NCI-H82 (cell line): ENCODE measurements around the gene ZFHX2.
A peak's percentile ranks its signal among the peaks of the same experiment; 100 is the strongest.

Experiments used
- DNase-seq: peaks from one replicate; lab custom pipeline; 2025; lab: John Stamatoyannopoulos, UW

The ZFHX2 gene

DNA sequence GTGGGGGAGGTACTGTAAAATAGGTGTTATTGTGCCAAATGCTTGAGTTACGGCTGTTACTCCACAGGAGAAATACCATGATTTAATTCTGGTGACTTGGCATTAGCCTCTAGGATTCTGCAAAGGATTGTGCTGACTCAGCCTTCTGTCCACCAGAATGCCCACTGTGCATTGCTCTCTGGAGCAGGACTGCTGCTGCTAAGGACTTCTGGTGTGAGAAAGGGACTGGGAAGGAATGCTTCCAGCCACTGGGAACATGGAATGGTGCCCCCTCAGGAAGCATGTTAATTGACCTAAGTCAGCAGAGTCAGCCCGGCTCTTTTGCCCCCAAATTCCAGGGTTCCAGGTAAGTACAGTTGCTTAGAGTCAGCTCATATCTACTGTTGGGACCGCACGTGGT lies 32.9 kb downstream of the ZFHX2 start:
- DNase-seq = no peak

DNA sequence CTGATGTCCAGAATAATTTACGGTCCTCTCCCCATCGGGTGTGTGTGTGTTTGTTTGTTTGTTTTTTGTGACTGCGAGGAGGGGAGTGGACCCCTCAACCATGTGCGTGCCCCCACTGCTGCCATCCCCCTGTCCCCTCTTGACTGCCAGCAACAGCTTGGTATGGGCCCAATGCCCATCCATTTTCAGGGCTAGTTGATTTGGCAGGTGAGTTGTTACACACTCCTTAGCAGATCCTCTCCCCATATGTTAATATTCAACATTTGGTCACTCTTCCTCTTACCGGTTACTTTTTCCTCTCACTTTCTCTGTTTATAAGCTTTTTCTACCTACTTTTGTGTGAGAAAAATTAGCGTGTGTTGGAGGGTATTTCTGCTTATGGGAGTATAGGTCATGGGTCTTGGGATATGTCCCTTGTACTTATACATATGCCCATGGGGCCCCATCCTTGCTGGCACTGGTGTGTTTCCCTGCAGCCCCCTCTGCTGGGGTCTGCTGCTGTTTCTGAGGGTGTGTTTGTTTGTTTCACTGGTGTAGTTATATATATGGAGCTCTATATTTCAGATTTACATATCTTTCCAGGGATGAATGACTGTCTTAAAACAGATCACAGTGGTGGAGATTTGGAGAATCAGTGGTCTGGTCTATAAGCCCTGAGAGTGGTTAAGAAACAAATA lies 33.8 kb downstream of the ZFHX2 start:
- DNase-seq = peak; percentile 33

DNA sequence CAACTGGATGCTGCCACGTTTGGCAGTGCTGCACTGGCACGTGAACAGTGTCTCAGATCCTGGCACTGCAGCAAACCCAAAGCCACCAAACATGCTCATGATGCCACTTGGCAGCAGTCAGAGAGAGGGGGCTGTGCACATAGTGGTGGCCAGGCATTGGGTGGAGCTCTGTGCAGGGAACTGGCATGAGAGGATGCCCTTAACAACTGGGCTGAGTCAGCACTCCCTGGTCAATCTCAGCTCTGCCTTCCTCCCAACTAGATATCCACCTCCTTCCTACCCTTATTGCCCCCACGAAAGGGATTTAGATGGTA lies 37.0 kb downstream of the ZFHX2 start:
- DNase-seq = no peak

DNA sequence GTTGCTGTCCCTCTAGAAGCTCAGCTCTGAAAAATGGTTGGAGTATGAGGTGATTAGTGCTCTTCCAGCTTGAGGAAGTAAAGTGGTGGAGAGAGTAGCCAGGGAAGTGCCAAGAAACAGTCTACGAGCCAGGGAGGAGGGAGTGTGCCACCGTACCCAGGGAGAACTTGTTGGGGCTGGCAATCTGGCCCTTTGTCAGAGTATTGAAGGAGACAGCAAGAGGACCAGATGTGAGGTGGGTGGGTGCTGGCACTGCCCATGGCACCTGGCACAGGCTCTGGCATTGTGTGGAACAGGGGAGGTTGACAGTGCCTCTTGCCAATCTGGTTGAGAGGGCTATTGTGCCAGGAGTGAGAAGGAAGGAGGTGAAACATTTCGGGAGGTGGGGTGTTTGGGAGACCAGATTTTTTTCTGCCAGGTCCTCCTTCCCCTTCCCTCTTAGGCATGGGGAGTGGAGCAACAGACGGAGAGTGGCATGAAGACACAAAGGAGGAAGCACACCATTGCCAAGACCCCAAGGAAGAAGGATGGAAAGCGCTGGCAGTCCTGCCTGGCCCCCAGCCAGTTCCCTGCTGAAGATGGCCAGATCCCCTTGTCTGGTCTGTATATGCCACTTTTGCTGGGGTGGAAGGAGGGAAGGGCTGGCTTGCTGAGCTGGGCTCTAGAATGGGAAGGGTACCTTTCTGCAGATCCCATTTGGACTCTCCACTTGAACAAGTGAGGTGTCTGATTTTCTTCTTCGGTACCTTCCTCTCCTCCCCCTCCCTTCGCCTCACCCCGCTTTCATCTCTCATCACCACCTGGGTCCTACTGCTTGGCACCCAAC lies 37.5 kb downstream of the ZFHX2 start:
- DNase-seq = no peak

DNA sequence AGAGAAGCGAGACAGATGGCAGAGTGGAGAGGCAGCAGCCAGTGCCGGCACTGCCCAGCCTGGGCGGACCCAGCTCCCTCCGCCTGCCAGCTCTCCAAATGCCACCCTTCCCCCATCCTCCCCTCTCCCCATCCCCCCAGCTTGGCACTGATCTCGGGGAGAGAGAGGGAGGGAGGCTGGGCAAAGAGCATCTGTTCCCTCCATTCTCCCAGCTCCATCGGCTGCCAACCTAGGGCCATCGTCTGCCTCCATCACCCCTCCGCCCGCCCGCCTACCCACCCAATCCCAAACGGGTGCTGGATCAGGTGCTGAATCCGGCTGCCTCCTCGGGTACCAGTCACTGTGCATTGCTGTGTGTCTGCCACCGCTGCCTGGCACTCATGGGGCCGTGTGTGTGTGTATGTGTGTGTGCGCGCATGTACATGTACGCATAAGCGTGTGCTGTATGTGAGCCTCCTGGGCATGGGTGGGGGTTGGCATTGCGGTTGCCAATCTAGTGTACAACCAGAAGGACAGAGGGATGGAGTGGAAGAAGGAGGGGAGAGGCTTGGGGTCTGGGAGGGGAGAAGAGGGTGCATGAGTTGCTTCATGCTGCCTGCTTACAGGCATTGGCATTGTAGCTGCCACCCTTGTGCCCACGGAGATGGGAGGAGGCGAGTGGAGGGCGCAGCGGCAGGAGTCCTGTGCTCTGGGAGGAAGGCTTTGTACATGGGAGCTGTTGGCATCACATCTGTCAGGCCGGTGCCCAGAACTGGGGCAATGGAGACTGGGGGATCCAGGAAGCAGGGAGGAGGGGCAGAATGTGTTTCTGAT lies 38.4 kb downstream of the ZFHX2 start:
- no peak for DNase-seq

DNA sequence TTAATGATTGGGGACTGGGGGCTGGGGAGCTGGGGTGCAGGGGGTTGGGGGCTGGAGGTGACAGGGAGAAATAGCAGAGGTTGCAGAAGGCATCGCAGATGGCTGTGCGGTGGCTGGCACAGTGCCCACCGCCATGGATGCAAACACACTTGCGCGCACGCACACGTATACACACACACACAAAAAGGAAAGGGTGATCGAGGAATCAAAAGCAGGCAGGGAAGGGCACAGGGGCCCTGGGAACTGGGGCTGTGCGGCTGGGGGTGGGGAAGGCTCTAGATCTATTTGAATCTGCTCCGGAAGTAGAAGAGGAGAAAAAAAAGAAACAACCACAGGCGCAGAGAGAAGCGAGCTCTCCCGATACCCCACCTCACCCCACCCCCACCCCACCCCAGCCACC lies 39.4 kb downstream of the ZFHX2 start:
- peak; percentile 19 for DNase-seq

DNA sequence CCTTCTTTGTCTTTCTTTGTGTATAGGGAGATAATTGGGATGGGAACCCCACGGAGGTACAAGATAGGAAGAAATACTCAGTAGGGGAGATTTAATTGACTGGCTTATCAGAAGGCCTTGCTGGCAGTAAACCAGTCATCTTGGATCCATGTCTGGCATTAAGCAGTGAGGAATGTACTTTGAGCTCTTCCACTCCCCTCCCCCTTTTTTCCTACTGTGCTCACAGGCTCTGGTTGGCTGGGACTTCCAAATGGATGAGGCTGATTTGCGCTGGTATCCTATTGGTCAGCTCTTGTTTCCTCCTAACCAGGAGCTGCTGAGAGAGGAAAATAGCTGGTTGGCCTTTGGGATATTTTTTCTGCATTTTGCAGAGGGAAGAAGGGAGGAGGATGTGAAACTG lies 57.3 kb downstream of the ZFHX2 start:
- DNase-seq = peak; percentile 21

DNA sequence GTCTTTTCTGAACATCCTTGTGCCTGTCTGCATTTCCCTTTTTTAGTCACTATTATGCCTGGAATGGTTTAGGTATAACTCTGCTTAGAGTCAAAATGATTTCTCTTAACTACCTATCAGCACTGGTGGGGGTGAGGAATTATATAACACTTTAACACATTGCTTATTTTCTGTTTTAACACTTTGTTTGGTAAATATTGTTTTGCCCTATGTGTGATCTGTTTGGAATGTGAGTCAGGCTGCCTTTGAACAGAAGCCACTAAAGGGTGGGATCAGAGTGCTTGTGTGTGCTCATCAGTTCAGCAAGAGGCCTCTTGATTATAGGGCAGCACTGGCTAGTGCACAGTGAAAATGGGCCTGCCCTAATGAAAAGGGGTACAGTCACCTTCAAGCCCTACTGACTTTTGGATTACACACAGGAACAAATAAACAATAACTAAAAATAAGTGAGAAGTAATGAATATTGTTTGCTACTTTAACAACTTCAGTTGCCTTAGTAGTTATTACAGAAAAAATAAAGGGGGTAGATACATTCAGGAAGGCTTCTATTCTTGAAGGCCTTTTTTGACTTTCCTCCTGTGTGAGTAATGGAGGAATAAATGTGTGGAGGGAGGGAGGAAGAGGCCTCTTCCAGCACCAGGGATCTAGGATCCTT lies 58.8 kb downstream of the ZFHX2 start:
- no peak for DNase-seq

DNA sequence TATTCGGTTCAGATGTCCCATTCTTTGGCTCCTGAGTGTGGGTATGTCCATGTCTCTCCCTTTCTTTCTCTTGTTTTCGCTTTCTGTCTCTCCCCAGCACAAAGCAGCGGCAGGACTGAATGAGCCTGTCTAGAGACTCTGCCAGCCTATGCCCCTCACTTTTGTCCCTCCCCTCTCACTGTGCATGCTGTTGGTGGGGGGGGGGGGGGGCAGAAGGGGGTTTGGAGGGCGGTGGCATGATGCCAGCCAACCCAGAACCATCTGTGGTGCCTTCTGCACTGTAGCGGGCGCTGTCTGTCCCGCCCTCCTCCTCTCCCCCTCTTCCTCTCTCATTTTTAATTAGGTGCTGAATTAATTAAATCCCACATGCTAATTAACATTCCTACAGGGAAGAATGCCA lies 64.3 kb downstream of the ZFHX2 start:
- no peak for DNase-seq

DNA sequence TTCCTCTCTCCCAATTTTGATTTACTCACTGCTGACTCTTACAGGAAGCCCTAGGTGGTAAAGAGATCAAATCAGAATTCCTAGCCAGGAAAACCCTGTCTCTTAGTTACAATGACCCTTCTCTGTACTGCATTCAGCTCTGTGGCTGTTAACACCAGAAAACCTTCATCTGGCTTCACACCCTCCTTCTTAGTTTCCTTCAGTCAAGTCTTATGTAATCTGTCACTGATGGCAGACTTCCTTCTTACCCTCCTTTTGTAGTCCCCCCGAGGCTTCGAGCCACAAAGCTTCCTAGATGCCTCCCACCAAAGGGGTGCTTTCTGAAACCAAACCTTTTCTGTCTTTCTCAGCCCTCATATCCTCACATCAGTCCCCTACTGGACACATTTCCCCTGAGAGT lies 65.5 kb downstream of the ZFHX2 start:
- DNase-seq = no peak

DNA sequence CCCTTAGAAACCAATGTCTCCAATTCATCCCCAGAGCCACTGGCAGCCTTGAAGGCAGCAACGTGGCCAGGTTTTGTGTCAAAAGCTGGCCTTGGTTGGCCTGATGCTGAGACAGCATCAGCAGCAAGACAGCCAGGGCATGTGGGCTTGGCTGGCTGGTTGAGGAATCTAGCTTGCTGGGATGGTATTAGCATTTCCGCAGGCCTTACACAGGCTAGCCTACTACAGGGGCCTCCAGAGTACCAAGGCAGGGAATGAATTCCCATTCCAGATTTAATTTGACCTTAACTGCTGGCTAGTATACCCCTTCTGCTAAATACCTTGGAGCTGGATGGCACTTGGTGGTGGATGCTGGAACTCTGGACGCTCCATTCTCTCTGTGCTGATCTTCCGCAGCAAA lies 66.2 kb downstream of the ZFHX2 start:
- DNase-seq = no peak

DNA sequence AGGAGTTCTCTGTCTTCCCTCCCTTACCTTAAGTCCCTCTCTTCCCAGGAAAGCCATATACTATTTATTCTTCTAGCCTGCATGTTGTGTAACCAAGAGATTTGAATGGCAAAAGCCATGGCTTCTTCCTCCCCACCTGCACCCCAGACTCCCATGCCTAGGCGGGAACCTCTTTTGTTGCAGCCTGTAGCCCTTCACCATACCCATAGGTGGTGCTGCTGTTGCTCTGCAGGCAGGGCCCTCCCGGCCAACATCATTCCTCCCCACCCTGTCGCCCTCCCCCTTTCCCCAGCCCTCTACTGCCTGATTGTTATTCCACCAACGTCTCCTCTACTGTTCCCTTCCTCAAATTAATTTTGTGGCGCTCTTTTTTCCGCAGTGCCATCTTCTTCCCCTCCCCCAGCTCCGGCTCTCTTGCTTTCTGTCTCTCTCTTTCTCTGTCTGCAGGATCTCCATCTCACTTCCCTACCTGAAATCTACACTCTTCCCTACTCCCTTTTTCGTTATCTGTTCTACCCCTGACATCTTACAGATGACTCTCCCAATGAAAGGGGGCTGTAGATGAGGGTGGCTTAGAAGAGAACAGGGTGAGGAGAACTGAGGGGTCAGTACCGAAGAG lies 68.2 kb downstream of the ZFHX2 start:
- peak; percentile 81 for DNase-seq

DNA sequence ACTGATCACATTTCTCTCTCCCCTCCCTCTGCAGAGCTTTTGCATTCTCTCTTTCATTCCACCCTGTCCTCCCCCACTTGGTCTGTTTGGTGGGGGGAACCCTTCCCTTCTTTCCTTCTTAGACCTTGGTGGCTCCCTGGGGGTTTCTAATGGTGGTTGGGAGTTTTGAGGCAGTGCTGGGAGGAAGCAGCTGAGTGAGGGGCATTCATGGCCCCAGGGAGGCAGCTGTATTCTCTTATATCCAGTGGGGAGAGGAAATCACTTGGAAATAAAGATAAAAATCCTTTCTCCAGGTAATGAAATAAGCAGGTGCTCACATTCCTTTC lies 68.8 kb downstream of the ZFHX2 start:
- no peak for DNase-seq

DNA sequence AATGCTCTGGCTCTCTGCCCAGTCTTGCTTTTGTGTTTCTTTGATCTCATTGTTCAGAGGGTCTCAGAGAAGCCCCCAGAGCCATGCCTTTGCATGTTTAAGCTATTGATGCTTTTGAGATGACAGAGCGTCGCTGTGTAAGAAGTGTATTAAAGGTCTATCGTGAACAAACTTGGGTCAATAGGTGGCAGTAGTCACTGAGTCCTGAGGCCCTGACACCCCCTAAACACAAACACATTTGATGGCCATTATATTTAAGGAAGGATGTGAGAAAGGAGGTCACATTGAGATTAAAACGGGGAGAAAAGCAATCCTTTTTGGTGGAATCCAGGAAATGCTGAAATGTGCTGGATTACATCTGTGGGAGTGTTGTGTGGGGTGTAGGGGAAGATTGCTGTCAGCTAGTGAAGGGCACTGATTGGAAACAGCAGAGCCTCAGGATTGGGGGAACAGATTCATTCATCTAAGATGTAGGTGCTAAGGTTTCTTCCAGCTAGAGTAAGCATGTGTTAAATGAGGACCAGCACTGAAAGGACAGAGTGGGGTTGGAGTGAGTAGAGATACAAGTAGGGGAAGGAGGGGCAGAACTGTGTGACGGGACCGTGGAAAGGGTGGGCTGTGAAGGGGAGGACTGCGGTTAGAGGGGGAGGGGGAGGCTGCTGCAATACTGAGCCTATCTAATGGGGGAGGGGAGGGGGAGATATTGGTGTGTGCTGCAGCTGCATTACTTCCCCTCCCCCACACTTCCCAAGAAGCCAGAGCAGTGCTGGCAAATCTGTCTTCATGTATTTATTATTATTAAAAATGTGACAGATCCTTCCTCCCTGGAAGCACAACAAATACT lies 69.4 kb downstream of the ZFHX2 start:
- DNase-seq = peak; percentile 27

DNA sequence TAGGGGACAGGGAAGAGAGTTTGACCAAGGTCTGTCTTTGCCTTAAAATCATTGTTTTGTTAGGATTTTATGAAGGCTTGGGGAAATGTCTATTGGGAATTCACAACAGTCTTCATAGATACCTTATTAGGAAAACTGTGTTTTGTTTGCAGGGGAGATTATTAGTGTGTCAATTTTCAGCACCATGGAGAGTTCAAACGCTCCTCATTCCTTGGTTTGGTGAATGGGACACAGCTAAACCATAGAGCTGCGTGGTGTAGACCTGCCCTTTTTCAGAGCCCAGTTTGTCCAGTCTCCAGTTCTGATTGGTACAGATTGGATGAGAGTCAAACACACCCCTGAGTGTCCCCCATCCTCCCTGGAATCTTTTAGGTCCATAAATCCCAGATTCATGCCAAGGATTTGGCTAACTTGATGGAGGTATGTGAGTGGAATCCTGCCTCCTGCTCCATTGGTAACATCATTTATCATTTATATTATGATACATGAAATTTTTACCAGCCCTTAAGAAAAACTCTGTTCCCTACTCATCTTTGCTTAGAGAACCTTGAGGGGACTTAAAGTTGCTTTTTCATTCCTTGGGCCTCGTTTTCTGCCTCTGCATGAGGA lies 70.1 kb downstream of the ZFHX2 start:
- DNase-seq = no peak

DNA sequence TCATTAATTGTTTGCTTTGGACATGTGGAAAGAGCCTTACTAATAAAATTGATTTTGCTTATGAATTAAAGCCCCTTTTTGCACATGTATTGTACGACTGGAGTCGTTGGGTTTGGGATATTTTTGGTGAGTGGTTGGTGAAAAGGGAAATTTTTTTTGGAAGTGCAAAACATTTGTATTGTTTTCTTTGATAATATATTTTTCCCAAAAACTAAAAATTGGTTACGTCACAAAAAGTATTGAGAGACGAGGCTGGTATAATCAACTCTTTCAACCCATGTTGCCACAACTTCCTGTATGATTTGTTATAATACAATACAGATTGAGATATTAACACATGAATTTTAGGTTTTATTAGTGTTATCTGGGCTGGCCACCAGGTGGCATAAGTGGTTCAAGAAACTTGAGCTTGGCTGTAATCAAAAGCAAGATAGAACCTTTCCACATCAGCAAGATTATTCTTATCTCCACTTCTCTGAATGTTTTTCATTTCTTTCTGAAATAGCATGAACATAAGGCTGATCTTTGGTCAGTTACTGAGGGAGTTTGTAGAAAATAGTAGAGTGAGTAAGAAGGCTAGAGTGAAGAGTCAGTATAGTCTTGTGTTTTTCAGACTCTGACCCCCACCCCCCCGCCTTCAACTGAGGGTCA lies 73.3 kb downstream of the ZFHX2 start:
- peak; percentile 64 for DNase-seq

DNA sequence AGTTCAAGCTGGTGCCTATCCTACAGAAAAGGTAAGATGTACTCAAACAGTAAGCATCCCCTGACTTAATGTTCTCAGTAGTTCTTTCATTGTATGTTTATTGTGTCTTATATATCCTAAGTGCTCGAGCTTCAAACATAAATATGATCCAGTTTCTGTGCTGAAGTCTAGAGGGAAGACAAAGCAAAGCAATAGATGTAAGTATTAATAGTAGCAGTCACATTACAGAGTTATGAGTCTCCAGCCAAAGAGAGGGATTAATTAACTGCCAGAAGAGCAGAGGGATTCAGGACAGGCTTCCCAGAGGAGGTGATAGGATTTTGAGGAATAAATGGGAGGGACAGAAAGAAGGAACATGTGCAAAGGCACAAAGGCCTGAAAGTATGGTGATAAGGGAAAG lies 80.6 kb downstream of the ZFHX2 start:
- no peak for DNase-seq
